Subcutaneous abdominal adipose tissue (tissue), 5 donors: ENCODE measurements around the gene GNG2.

ENCODE experiments used
- H3K27ac ChIP-seq: one replicate; pipeline ENCODE4 v1.7.0; 2013; ENCODE audit warnings: low read depth, mild to moderate bottlenecking, inconsistent platforms, low read length, moderate library complexity
- H3K27me3 ChIP-seq, 5 donors: one replicate each; pipeline ENCODE4 v1.7.0; 2013; ENCODE audit warnings: low read length in 5 of 5, inconsistent platforms in 1 of 5; ENCODE audit not compliant: control insufficient read depth in 5 of 5, insufficient read depth in 4 of 5
- H3K36me3 ChIP-seq, 5 donors: one replicate each; pipeline ENCODE4 v1.7.0; 2013; ENCODE audit warnings: low read length in 5 of 5; ENCODE audit not compliant: control insufficient read depth in 5 of 5, insufficient read depth in 5 of 5
- H3K4me1 ChIP-seq, 5 donors: one replicate each; pipeline ENCODE4 v1.7.0; 2013; ENCODE audit warnings: low read length in 5 of 5, mild to moderate bottlenecking in 3 of 5, moderate library complexity in 1 of 5; ENCODE audit not compliant: control insufficient read depth in 5 of 5, insufficient read depth in 5 of 5
- H3K4me3 ChIP-seq, 5 donors: one replicate each; pipeline ENCODE4 v1.7.0; 2013; ENCODE audit warnings: low read length in 5 of 5, low read depth in 1 of 5
- H3K9ac ChIP-seq, 5 donors: one replicate each; pipeline ENCODE4 v1.7.0; 2013; ENCODE audit warnings: low read length in 5 of 5, mild to moderate bottlenecking in 4 of 5, moderate library complexity in 3 of 5
- H3K9me3 ChIP-seq, 5 donors: one replicate each; pipeline ENCODE4 v1.7.0; 2013; ENCODE audit warnings: low read length in 5 of 5; ENCODE audit not compliant: control insufficient read depth in 5 of 5
- donor health status: healthy.
- donor health status: healthy.
- donor health status: healthy.
- donor health status: healthy.
- donor health status: healthy.

GNG2 gene

DNA sequence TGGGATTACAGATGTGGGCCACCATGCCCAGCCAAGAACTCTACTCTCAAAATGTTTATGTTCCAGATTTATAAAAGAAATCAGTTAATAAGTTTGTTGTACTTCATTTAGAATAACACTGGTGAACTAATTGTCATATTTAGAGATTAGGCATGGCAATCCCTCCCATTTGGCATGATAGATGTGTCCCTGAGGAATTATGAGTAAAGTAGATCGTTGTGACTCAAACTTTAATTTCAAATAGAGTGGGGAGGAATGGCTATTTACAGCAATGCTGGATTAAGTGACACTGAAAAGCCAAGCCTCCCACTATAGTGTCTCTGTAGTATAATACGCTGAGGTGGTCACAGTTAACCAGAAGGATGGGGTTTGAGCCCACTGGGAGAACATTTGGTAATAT lies 89.6 kb downstream of the GNG2 start:
- H3K9me3 ChIP-seq: peaks cover 0 to 7% (median 3%) of the 10 kb centered on the region in 5 donors
- no peak overlapping the region for H3K9ac ChIP-seq
- peaks cover 33 to 44% (median 37%) of the 10 kb centered on the region in 5 donors for H3K36me3 ChIP-seq
- no peaks in the 10 kb centered on the region for H3K27me3 ChIP-seq
- peaks cover 0 to 3% (median 0%) of the 10 kb centered on the region in 5 donors for H3K4me1 ChIP-seq
- H3K4me3 ChIP-seq: no peak overlapping the region
- H3K27ac ChIP-seq: no peak overlapping the region

DNA sequence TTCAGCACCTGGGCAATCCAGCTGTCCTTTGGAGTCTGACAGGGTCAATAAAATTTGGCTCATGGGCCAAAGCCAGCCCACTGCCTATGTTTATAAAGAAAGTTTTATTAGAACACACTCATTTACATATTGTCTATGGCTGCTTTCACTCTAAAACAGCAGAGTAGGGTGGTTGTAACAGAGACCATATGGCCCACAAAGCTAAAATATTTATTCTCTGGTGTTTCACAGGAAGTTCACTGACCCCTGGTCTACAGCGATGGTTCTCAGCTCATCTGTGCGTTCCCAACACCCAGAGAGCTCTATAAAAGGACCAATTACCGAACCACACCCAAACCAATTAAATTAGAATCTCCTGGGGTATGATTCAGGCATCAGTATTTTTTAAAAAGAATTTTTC lies 91.2 kb downstream of the GNG2 start:
- H3K9me3 ChIP-seq: peaks cover 0 to 7% (median 3%) of the 10 kb centered on the region in 5 donors
- H3K27me3 ChIP-seq: no peaks in the 10 kb centered on the region
- peaks cover 30 to 54% (median 42%) of the 10 kb centered on the region in 5 donors for H3K36me3 ChIP-seq
- peaks cover 0 to 3% (median 0%) of the 10 kb centered on the region in 5 donors for H3K4me1 ChIP-seq
- H3K27ac ChIP-seq: no peak overlapping the region
- H3K9ac ChIP-seq: no peak overlapping the region
- no peak overlapping the region for H3K4me3 ChIP-seq

DNA sequence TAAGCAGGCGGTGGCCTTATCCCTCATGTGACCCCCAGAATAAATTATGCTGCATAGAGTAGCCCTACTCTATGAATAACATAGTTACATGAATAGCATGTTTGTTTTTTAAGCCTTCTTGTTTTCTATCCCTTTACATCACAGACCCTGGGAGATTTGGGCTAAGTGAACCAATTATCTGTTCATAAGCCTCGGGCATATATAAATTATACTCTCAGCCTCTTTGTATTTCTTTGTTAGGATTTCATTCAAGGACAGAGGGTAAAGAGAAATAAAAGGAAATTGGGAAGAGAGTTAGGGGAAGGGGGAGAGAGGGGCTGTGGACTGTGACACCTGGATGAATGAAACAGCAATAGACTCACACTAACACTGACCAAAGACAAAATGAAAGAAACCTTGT lies 93.6 kb downstream of the GNG2 start:
- no peaks in the 10 kb centered on the region for H3K4me1 ChIP-seq
- H3K9ac ChIP-seq: no peak overlapping the region
- no peak overlapping the region for H3K27ac ChIP-seq
- H3K4me3 ChIP-seq: no peak overlapping the region
- no peaks in the 10 kb centered on the region for H3K27me3 ChIP-seq
- peaks cover 3 to 11% (median 8%) of the 10 kb centered on the region in 5 donors for H3K9me3 ChIP-seq
- H3K36me3 ChIP-seq: peaks cover 37 to 71% (median 49%) of the 10 kb centered on the region in 5 donors

DNA sequence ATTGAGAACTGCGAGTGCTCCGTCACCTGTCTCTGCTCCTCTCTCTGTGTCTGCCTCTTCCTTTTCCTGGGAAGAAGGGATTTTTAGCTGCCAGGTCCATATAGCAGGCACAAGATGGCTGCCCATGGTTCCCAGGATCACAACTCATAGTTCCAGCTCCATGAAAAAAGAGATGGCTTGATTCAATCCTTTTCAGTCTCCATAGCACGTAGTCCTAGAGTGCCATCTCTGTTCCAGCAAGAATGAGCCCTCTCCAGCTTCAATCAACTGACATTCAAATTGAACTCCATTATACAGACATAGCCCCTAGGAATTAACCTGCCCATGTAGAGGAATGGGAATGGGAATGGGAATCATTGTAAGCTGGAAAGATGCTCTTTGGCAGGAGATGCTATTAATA lies 94.2 kb downstream of the GNG2 start:
- Histone ChIP-seq H3K9me3 (peaks cover 3 to 16% (median 8%) of the 10 kb centered on the region in 5 donors), H3K36me3 (peaks cover 37 to 74% (median 53%) of the 10 kb centered on the region in 5 donors), H3K27me3 (no peaks in the 10 kb centered on the region), H3K4me1 (no peaks in the 10 kb centered on the region), H3K27ac (no peak overlapping the region), H3K9ac (no peak overlapping the region), H3K4me3 (no peak overlapping the region)

DNA sequence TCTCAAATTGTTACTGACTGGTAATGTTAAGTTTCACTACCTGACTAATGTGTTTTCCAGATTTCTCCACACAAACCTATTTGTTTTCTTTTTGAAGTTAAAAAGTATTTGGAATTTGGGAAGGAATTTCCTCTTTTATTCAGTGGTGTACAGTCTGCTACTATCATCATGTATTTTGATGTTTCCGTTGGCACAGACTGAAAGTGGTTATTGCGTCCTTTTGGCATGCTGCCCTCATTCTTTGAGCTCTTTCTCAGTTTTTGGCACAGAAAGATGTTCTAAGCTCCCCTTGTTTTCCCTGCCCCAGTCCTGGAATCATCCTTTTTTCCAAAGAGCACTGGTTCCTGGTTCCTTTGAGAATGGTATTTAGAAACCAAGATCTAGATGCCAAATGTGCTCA lies 97.5 kb downstream of the GNG2 start:
- Histone ChIP-seq H3K9me3 (peaks cover 3 to 16% (median 10%) of the 10 kb centered on the region in 5 donors), H3K27ac (no peak overlapping the region), H3K27me3 (no peaks in the 10 kb centered on the region), H3K4me3 (no peak overlapping the region), H3K9ac (no peak overlapping the region), H3K4me1 (peaks cover 0 to 8% (median 6%) of the 10 kb centered on the region in 5 donors), H3K36me3 (peaks cover 18 to 54% (median 30%) of the 10 kb centered on the region in 5 donors)

DNA sequence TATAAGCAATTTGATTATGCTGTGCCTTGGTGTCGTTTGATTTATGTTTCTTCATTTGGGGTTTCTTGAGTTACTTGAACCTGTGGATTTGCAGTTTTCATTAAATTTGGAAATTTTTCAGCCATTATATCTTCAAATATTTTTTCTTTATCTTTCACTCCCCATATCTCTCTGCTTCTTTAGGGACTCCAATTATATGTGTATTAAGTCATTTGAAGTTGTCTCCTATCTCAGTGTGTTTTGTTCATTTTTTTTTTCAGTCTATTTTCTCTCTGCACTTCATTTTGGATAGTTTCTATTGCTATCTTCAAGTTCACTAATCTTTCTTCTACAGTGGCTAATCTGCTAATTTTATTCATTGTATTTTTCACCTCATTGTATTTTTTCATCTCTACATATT lies 99.5 kb downstream of the GNG2 start:
- H3K27ac ChIP-seq: no peak overlapping the region
- no peak overlapping the region for H3K9ac ChIP-seq
- no peaks in the 10 kb centered on the region for H3K27me3 ChIP-seq
- peaks cover 9 to 43% (median 16%) of the 10 kb centered on the region in 5 donors for H3K36me3 ChIP-seq
- H3K4me1 ChIP-seq: peaks cover 0 to 17% (median 12%) of the 10 kb centered on the region in 5 donors
- H3K4me3 ChIP-seq: no peak overlapping the region
- peaks cover 3 to 16% (median 10%) of the 10 kb centered on the region in 5 donors for H3K9me3 ChIP-seq

DNA sequence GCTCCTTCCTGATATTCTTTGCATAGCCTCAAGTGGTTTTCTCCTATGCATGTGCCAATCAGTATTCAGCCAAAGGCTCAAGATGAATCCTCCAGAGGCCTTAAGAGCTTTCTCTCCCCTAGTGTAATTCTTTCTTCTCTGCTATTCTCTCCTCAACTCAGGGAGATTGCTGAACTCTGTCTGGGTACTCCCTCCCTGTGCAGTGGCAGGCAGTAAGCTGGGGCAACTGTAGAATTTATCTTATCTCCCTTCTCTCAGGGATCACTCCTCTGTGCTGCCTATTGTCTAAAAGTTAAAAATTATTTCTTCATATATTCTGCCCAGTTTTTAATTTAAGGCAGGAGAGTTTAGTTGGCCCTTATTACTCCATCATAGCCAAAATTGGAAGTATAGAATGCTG lies 100.5 kb downstream of the GNG2 start:
- no peak overlapping the region for H3K27ac ChIP-seq
- no peak overlapping the region for H3K9ac ChIP-seq
- H3K4me1 ChIP-seq: peaks cover 0 to 17% (median 12%) of the 10 kb centered on the region in 5 donors
- peaks cover 9 to 39% (median 16%) of the 10 kb centered on the region in 5 donors for H3K36me3 ChIP-seq
- peaks cover 3 to 16% (median 10%) of the 10 kb centered on the region in 5 donors for H3K9me3 ChIP-seq
- no peaks in the 10 kb centered on the region for H3K27me3 ChIP-seq
- H3K4me3 ChIP-seq: no peak overlapping the region

DNA sequence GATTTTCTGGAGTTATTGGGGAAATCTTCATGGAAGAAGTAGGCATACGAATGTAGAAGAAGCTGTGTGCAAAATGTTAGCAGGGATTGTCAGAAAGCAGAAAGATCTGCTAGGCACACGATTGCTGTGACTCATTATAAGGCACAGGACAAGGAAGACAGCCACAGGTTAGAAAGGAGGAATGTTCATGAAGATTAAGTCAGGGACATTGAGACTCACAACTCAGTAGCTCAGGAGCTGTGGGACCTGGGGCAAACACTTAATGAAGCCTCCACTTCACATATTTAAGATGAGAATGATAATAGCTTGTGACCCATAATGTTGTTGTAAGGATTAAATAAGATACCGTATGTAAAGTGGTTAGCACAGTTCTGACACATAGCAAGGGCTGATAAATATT lies 102.3 kb downstream of the GNG2 start:
- peak overlapping the region in 1 of 5 donors; percentile 18 for H3K9ac ChIP-seq
- H3K4me3 ChIP-seq: peak overlapping the region in 1 of 5 donors; percentile 51
- H3K4me1 ChIP-seq: peaks cover 0 to 17% (median 12%) of the 10 kb centered on the region in 5 donors

DNA sequence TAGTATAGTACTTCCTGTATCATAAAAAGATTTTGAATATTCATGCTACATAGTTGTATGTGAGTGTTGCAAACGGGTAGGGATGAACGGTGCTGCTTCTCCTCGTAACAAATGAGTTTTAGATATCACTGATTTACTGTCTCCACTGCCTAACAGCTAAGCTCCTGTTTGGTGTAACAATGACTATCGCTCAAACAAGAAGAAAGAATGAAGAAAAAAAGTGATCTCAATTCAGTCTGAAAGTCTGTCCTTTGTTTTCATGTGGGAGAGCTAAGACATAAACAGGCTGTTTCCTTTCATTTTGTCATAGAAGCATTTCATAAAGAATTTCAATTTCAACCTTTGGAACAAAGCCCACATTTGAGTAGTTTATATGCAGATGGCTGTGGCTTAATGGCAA lies 102.9 kb downstream of the GNG2 start:
- H3K27ac ChIP-seq: peak overlapping the region; percentile 35
- H3K27me3 ChIP-seq: no peaks in the 10 kb centered on the region
- H3K9me3 ChIP-seq: peaks cover 0 to 13% (median 6%) of the 10 kb centered on the region in 5 donors
- peaks cover 11 to 33% (median 22%) of the 10 kb centered on the region in 5 donors for H3K36me3 ChIP-seq
- peaks cover 0 to 17% (median 12%) of the 10 kb centered on the region in 5 donors for H3K4me1 ChIP-seq
- peak overlapping the region; percentile 36 to 62 (median 51) for H3K4me3 ChIP-seq
- H3K9ac ChIP-seq: peak overlapping the region in 4 of 5 donors; percentile 44 to 65 (median 53)

More for the DNA sequence above, 102.3 kb downstream of the GNG2 start:
- H3K9me3 ChIP-seq: peaks cover 3 to 16% (median 10%) of the 10 kb centered on the region in 5 donors
- H3K27me3 ChIP-seq: no peaks in the 10 kb centered on the region
- H3K36me3 ChIP-seq: peaks cover 12 to 35% (median 22%) of the 10 kb centered on the region in 5 donors
- H3K27ac ChIP-seq: no peak overlapping the region

DNA sequence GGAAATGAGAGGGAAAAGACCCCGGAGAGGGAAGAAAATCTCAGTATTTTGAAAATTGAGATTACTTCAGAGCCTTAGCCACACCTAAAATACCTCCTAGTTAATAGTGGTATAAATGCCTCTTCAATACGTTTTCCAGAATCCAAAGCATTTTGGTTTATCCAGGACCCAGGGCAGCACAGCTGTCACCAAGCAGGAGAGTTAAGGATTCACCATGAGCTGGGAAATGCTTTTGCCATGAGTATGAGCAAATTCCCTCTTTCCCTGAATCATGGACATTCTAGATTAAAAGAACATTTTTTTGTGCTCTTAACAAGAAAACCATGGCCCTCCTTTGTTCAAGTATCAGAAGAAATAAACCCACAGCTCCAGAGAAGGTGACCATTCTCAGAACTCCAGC lies 107.1 kb downstream of the GNG2 start:
- H3K9ac ChIP-seq: no peak overlapping the region
- peaks cover 5 to 29% (median 9%) of the 10 kb centered on the region in 5 donors for H3K36me3 ChIP-seq
- H3K9me3 ChIP-seq: no peaks in the 10 kb centered on the region
- H3K4me3 ChIP-seq: no peak overlapping the region
- peaks cover 0 to 16% (median 11%) of the 10 kb centered on the region in 5 donors for H3K4me1 ChIP-seq
- H3K27ac ChIP-seq: no peak overlapping the region
- no peaks in the 10 kb centered on the region for H3K27me3 ChIP-seq
